Choroid plexus epithelial cell (primary cell): Measurements from ENCODE around the gene ELOB.

Experiments used
- DNase-seq: peaks from one replicate; pipeline ENCODE4 v3.0.0-alpha.2; 2010; ENCODE audit warnings: low read depth
- H3K4me3 ChIP-seq: 2 replicates; pipeline ENCODE4 v1.5.1; 2011; ENCODE audit warnings: low read depth, mild to moderate bottlenecking, control low read depth, low read length, moderate library complexity
- TF ChIP-seq, protein P1 (sequence below): conservative IDR thresholded peaks from 2 replicates; pipeline ENCODE4 v1.5.1; 2011; ENCODE audit warnings: low read depth, mild to moderate bottlenecking, control low read depth, inconsistent platforms, low read length, moderate library complexity

ELOB gene

DNA sequence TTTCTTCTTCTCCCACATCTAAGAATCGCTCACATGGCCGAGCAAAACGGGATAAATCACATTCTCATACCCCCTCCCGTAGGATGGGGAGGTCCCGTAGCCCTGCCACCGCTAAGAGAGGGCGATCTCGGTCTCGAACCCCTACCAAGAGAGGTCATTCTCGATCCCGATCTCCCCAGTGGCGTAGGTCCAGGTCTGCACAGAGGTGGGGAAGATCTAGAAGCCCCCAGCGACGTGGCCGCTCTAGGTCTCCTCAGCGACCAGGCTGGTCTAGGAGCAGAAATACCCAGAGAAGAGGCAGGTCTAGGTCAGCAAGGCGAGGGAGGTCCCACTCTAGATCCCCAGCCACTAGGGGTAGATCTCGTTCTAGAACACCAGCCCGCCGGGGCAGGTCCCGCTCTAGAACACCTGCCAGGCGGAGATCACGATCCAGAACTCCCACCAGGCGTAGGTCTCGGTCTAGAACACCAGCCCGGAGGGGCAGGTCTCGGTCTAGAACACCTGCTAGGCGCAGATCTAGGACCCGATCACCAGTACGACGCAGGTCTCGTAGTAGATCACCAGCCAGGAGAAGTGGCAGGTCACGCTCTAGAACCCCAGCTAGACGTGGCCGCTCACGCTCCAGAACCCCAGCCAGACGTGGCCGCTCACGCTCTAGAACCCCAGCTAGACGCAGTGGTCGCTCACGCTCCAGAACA is 15.0 kb downstream of the ELOB start:
- TF ChIP-seq, protein P1, sequence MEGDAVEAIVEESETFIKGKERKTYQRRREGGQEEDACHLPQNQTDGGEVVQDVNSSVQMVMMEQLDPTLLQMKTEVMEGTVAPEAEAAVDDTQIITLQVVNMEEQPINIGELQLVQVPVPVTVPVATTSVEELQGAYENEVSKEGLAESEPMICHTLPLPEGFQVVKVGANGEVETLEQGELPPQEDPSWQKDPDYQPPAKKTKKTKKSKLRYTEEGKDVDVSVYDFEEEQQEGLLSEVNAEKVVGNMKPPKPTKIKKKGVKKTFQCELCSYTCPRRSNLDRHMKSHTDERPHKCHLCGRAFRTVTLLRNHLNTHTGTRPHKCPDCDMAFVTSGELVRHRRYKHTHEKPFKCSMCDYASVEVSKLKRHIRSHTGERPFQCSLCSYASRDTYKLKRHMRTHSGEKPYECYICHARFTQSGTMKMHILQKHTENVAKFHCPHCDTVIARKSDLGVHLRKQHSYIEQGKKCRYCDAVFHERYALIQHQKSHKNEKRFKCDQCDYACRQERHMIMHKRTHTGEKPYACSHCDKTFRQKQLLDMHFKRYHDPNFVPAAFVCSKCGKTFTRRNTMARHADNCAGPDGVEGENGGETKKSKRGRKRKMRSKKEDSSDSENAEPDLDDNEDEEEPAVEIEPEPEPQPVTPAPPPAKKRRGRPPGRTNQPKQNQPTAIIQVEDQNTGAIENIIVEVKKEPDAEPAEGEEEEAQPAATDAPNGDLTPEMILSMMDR, result no peak
- DNase-seq, result no peak
- no peak overlapping the region for H3K4me3 ChIP-seq

DNA sequence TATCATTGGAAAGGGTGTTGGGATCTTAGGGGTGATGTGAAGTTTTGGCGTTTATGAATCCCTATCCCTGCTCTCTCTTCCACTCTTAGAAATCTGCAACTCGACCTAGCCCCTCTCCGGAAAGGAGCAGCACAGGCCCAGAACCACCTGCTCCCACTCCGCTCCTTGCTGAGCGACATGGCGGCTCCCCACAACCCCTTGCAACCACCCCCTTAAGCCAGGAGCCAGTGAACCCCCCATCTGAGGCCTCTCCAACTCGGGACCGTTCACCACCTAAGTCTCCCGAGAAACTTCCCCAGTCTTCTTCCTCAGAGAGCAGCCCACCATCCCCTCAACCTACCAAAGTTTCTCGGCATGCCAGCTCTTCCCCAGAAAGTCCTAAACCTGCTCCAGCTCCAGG is 15.6 kb downstream of the ELOB start:
- DNase-seq, result no peak
- TF ChIP-seq, protein P1, result no peak
- no peak overlapping the region for H3K4me3 ChIP-seq

DNA sequence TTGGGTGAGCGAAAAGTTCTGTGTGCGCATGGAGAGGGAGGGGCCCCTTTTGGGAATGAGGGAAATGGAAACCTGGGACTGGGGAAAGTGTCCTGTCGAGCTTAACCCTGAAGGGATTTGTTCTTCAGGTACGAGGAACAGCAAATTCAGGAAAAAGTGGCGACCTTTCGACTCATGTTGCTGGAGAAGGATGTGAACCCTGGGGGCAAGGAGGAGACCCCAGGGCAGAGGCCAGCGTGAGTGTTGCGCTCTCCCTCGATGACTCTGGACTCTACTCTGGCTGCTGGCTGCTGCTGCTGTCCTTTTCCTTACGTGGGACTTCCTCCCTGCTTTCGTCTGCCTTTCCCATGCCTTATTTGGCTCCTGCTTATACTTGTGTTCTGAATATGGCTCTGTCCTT is 19.7 kb downstream of the ELOB start:
- DNase-seq, result no peak

GRCh38 chr16:2756288-2757015 is 20.6 kb downstream of the ELOB start:
- H3K4me3 ChIP-seq, result no peak overlapping the region
- DNase-seq, result no peak
- TF ChIP-seq, protein P1, result no peak

More for the DNA sequence above, 19.7 kb downstream of the ELOB start:
- no peak overlapping the region for H3K4me3 ChIP-seq
- TF ChIP-seq, protein P1, result no peak

GRCh38 chr16:2755158-2755557 is 21.9 kb downstream of the ELOB start:
- TF ChIP-seq, protein P1, result no peak
- peak overlapping the region; percentile 92 for H3K4me3 ChIP-seq
- no peak for DNase-seq

GRCh38 chr16:2753733-2754020 is 23.4 kb downstream of the ELOB start:
- TF ChIP-seq, protein P1, result no peak
- H3K4me3 ChIP-seq, result peak overlapping the region; percentile 92
- peak; percentile 33 for DNase-seq
